Naive thymus-derived CD8-positive, alpha-beta T cell (primary cell): Measurements from ENCODE around the gene ASTN2. TPM values are rescaled to one million over a fixed set of nuclear protein-coding genes. Genes with fewer than 3 reads are reported as not detected.

ENCODE experiments used
- ATAC-seq, 2 donors: fragments of 150-1000 bp; cut with Tn5 transposase in 1 of 2; sonication (Bioruptor Pico), chemical (Tn5 transposase) in 1 of 2; 1 replicate in 1 of 2; 2 replicates in 1 of 2; pipeline ENCODE4 v1.10.0; 2021; ENCODE audit warnings: mild to moderate bottlenecking in 2 of 2, moderate library complexity in 2 of 2
- POLR2A ChIA-PET: fragments of 350-600 bp; sonication (Branson Sonifier 250); formaldehyde crosslinking; loops from one replicate; lab custom pipeline; 2021; ENCODE audit warnings: antibody characterized with exemption; lab: Charles Lee
- DNase-seq, 10 donors: peaks; one replicate each; pipeline versions ENCODE4 v3.0.0 to v3.0.0-alpha.2; 2020 to 2022
- H3K27ac Mint-ChIP-seq, 10 donors: one replicate each; pipeline ENCODE4 v1.8.0; 2020 to 2022; ENCODE audit warnings: mild to moderate bottlenecking in 10 of 10, mixed read lengths in 10 of 10, moderate library complexity in 4 of 10, inconsistent platforms in 1 of 10
- H3K27me3 Mint-ChIP-seq, 5 donors: one replicate each; pipeline ENCODE4 v1.8.0; 2021 to 2022; ENCODE audit warnings: mixed read lengths in 5 of 5
- H3K36me3 Mint-ChIP-seq, 3 donors: one replicate each; pipeline ENCODE4 v1.8.0; 2020 to 2022; ENCODE audit warnings: mixed read lengths in 3 of 3, mild to moderate bottlenecking in 2 of 3, inconsistent platforms in 1 of 3
- H3K4me1 Mint-ChIP-seq, 4 donors: one replicate each; pipeline ENCODE4 v1.8.0; 2021 to 2022; ENCODE audit warnings: mixed read lengths in 4 of 4
- H3K4me3 Mint-ChIP-seq, 10 donors: one replicate each; pipeline ENCODE4 v1.8.0; 2020 to 2022; ENCODE audit warnings: mild to moderate bottlenecking in 10 of 10, mixed read lengths in 10 of 10, moderate library complexity in 6 of 10, inconsistent platforms in 1 of 10
- H3K9me3 Mint-ChIP-seq, 9 donors: one replicate each; pipeline ENCODE4 v1.8.0; 2020 to 2022; ENCODE audit warnings: mixed read lengths in 9 of 9, mild to moderate bottlenecking in 3 of 9, inconsistent platforms in 1 of 9, moderate library complexity in 1 of 9
- polyA plus RNA-seq, 3 donors: library from polyadenylated mRNA; unstranded; fragments of 300-500 nt; fragmentation: Illumina TruSeq; gene quantifications; one replicate each; pipeline ENCODE4 v1.2.3, GENCODE V29; 2021
- total RNA-seq, 8 experiments: library from RNA in 2 of 8; stranded (reverse) in 2 of 8; gene quantifications; one replicate each; pipeline ENCODE4 v1.2.3 and lab custom pipeline; 2021 to 2026

Gene ASTN2
- total and polyA plus RNA-seq, 5 experiments from 2014 or later = 1.2 to 3.8 (median 3.2) TPM

DNA sequence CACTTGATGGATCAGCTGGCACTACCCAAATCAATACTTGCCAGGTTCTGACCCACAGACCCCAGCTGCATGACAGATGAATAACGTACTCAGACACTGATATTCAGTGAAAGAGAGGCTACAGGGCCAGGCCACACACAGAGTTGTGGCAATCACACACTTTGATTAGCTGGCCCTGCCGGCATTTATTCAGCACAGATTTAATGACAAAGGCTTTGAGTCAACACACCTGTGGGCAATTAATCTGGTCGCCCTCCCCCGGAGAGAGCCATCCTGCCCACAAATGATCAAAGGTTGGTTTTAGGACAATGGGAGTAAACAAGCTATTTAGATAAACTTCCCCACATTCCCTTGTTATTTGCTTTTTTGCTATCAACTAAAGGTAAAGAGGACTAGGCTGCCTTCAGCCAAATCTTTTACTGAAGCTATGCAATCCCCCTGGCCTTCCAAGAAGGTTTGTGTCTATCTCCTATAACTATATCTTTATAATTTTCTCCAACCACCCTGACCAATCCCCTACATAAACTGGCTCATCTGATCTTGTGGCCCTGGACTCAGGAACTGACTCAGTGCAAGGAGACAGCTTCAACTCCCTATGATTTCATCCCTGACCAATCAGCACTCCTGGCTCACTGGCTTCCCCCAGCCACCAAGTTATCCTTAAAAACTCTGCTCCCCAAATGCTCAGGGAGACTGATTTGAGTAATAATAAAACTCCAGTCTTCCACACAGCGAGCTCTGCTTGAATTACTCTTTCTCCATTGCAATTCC lies 740.5 kb downstream of the ASTN2 start:
- DNase-seq = no peak
- peaks cover 6 to 41% (median 19%) of the 10 kb centered on the region in 3 donors for H3K36me3 Mint-ChIP-seq
- POLR2A ChIA-PET = no interaction called here

DNA sequence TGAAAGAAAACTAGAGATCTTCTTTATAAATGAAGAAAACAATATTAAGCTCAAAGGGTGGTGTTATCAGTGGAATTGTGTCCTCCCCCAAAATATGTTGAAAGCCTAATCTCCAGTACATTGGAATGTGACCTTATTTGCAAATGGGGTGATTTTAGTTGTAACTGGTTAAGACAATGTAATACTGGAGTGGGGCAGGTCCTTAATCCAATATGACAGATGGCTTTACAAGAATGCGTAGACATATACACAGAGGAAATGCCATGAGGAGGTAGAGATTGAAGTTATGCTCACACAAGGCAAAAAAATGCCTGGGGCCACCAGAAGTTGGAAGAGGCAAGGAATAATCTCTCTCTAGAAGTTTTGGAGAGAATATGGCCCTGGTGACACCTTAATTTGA lies 741.5 kb downstream of the ASTN2 start:
- H3K27me3 Mint-ChIP-seq = no peaks in the 10 kb centered on the region
- no peak overlapping the region for H3K27ac Mint-ChIP-seq
- DNase-seq = no peak
- H3K9me3 Mint-ChIP-seq = peaks cover 0 to 39% (median 9%) of the 10 kb centered on the region in 9 donors
- POLR2A ChIA-PET = no interaction called here
- H3K4me1 Mint-ChIP-seq = no peaks in the 10 kb centered on the region
- ATAC-seq = no peak
- H3K4me3 Mint-ChIP-seq = no peak overlapping the region
- peaks cover 6 to 41% (median 19%) of the 10 kb centered on the region in 3 donors for H3K36me3 Mint-ChIP-seq

More for the DNA sequence above, 740.5 kb downstream of the ASTN2 start:
- H3K9me3 Mint-ChIP-seq = peaks cover 0 to 39% (median 9%) of the 10 kb centered on the region in 9 donors
- H3K27me3 Mint-ChIP-seq = no peaks in the 10 kb centered on the region
- no peak overlapping the region for H3K27ac Mint-ChIP-seq
- no peaks in the 10 kb centered on the region for H3K4me1 Mint-ChIP-seq
- no peak overlapping the region for H3K4me3 Mint-ChIP-seq
- no peak for ATAC-seq

DNA sequence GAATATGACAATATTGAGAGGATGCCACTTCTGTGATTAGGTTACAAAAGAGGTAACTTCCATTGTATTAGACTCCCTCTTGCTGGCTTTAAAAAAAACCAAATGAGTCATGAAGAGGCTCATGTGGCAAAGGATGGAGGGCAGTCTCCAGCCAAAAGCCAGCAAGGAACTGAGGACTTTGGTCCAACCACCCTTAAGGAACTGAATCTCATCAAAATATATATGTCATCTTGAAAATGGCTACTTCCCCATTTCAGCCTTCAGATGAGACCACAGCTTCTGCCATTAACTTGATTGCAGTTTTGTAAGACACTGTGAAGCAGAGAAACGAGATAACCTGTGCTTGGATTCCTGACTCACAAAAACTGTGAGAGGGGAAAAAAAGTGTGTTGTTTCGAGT lies 743.3 kb downstream of the ASTN2 start:
- ATAC-seq = no peak
- no peak overlapping the region for H3K4me3 Mint-ChIP-seq
- POLR2A ChIA-PET = no interaction called here

GRCh38 chr9:116668970-116669695 lies 745.7 kb downstream of the ASTN2 start:
- ATAC-seq (no peak), DNase-seq (no peak)
- Mint-ChIP-seq H3K27me3 (no peaks in the 10 kb centered on the region), H3K9me3 (peaks cover 0 to 26% (median 9%) of the 10 kb centered on the region in 9 donors), H3K4me1 (no peaks in the 10 kb centered on the region), H3K4me3 (no peak overlapping the region), H3K27ac (no peak overlapping the region), H3K36me3 (peaks cover 3 to 23% (median 8%) of the 10 kb centered on the region in 3 donors)
- POLR2A ChIA-PET = no interaction called here

More for the DNA sequence above, 743.3 kb downstream of the ASTN2 start:
- Mint-ChIP-seq H3K4me1 (no peaks in the 10 kb centered on the region), H3K36me3 (peaks cover 6 to 41% (median 19%) of the 10 kb centered on the region in 3 donors), H3K27ac (no peak overlapping the region), H3K27me3 (no peaks in the 10 kb centered on the region), H3K9me3 (peaks cover 0 to 39% (median 9%) of the 10 kb centered on the region in 9 donors)
- no peak for DNase-seq

- POLR2A ChIA-PET = no interaction called here
- H3K9me3 Mint-ChIP-seq = no peaks in the 10 kb centered on the region
- DNase-seq (no peak), ATAC-seq (no peak)
- no peaks in the 10 kb centered on the region for H3K36me3 Mint-ChIP-seq
- H3K4me3 Mint-ChIP-seq = no peak overlapping the region
- H3K27ac Mint-ChIP-seq = no peak overlapping the region
- H3K27me3 Mint-ChIP-seq = no peaks in the 10 kb centered on the region
- H3K4me1 Mint-ChIP-seq = no peaks in the 10 kb centered on the region
Observed at GRCh38 chr9:116663581-116663980, 751.3 kb downstream of the ASTN2 start.

- no peak overlapping the region for H3K27ac Mint-ChIP-seq
- no peak overlapping the region for H3K4me3 Mint-ChIP-seq
Observed at GRCh38 chr9:116662646-116663310, 752.1 kb downstream of the ASTN2 start.

DNA sequence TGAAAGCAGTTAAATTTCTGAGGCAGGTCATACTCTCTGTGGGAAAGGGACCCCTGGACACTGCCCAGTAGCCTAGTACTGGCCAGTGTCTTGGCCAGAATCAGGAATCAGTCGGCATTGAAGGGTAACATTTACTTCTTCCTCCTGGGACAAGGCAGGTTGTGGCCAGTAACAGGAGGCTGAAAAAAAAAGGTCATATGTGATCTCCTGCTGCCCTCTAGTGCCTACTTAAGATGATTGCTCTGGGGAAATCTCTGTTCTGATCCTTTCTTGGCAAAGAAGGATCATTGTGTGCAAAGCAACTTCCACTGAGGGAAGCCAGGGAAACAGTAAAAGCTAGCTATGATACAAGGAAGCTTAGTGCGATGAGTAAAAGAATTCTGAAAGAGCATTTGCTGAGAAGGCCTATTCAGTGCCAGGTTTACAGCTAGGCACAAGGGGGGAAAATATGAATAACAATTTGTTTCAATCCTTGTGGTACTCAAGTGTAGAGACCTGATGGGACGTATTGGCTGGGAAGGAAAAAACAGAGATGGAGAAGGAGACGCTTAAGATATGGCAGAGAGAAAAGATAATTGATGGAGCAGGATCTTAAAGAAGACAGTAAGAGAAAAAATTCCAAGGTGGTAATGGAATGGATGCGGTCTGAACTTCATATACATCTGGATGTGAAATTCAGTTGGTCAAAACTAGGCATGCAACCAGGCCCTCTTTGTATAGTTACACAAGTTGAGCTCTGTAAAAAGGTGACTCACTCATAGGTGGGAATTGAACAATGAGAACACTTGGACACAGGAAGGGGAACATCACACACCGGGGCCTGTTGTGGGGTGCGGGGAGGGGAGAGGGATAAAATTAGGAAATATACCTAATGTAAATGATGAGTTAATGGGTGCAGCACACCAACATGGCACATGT lies 753.6 kb downstream of the ASTN2 start:
- POLR2A ChIA-PET = no interaction called here
- DNase-seq (peak in 4 of 10 donors; percentile 6 to 39 (median 28)), ATAC-seq (no peak)

More at GRCh38 chr9:116662646-116663310, 752.1 kb downstream of the ASTN2 start:
- Mint-ChIP-seq H3K4me1 (no peaks in the 10 kb centered on the region), H3K36me3 (no peaks in the 10 kb centered on the region), H3K27me3 (no peaks in the 10 kb centered on the region), H3K9me3 (no peaks in the 10 kb centered on the region)
- no peak for DNase-seq
- no peak for ATAC-seq
- POLR2A ChIA-PET = no interaction called here

GRCh38 chr9:116658265-116658664 lies 756.6 kb downstream of the ASTN2 start:
- H3K36me3 Mint-ChIP-seq = no peaks in the 10 kb centered on the region
- POLR2A ChIA-PET = no interaction called here

More for the DNA sequence above, 753.6 kb downstream of the ASTN2 start:
- no peaks in the 10 kb centered on the region for H3K27me3 Mint-ChIP-seq
- no peaks in the 10 kb centered on the region for H3K4me1 Mint-ChIP-seq
- no peak overlapping the region for H3K27ac Mint-ChIP-seq
- no peaks in the 10 kb centered on the region for H3K36me3 Mint-ChIP-seq
- no peak overlapping the region for H3K4me3 Mint-ChIP-seq
- no peaks in the 10 kb centered on the region for H3K9me3 Mint-ChIP-seq

GRCh38 chr9:116656977-116657376 lies 757.9 kb downstream of the ASTN2 start:
- no peaks in the 10 kb centered on the region for H3K27me3 Mint-ChIP-seq
- no peak for ATAC-seq

More at GRCh38 chr9:116658265-116658664, 756.6 kb downstream of the ASTN2 start:
- no peak overlapping the region for H3K27ac Mint-ChIP-seq
- no peak overlapping the region for H3K4me3 Mint-ChIP-seq
- no peaks in the 10 kb centered on the region for H3K4me1 Mint-ChIP-seq
- H3K9me3 Mint-ChIP-seq = no peaks in the 10 kb centered on the region
- ATAC-seq (no peak), DNase-seq (no peak)
- H3K27me3 Mint-ChIP-seq = no peaks in the 10 kb centered on the region

GRCh38 chr9:116656501-116656971 lies 758.3 kb downstream of the ASTN2 start:
- POLR2A ChIA-PET = no interaction called here
- no peak overlapping the region for H3K27ac Mint-ChIP-seq
- no peak overlapping the region for H3K4me3 Mint-ChIP-seq
- peaks cover 0 to 5% (median 1%) of the 10 kb centered on the region in 3 donors for H3K36me3 Mint-ChIP-seq
- DNase-seq = no peak
- no peaks in the 10 kb centered on the region for H3K9me3 Mint-ChIP-seq
- no peak for ATAC-seq
- no peaks in the 10 kb centered on the region for H3K4me1 Mint-ChIP-seq
- no peaks in the 10 kb centered on the region for H3K27me3 Mint-ChIP-seq

More at GRCh38 chr9:116656977-116657376, 757.9 kb downstream of the ASTN2 start:
- H3K9me3 Mint-ChIP-seq = no peaks in the 10 kb centered on the region
- POLR2A ChIA-PET = no interaction called here
- H3K4me1 Mint-ChIP-seq = no peaks in the 10 kb centered on the region
- peaks cover 0 to 2% (median 0%) of the 10 kb centered on the region in 3 donors for H3K36me3 Mint-ChIP-seq
- no peak overlapping the region for H3K4me3 Mint-ChIP-seq
- no peak for DNase-seq
- no peak overlapping the region for H3K27ac Mint-ChIP-seq

GRCh38 chr9:116654059-116654355 lies 760.9 kb downstream of the ASTN2 start:
- POLR2A ChIA-PET = no interaction called here
- ATAC-seq = no peak
- DNase-seq = no peak
- Mint-ChIP-seq H3K9me3 (no peaks in the 10 kb centered on the region), H3K27ac (no peak overlapping the region), H3K27me3 (no peaks in the 10 kb centered on the region), H3K36me3 (peaks cover 0 to 21% (median 17%) of the 10 kb centered on the region in 3 donors), H3K4me1 (no peaks in the 10 kb centered on the region), H3K4me3 (no peak overlapping the region)
